ENCODE results near the gene STAT6. TPM values are rescaled to one million over a fixed set of nuclear protein-coding genes. Genes with fewer than 3 reads are reported as not detected.
A peak's percentile ranks its signal among the peaks of the same experiment; 100 is the strongest.

The STAT6 gene
- total and polyA plus RNA-seq, 2 experiments from 2014 or later = 78.9 to 80.0 TPM

DNA sequence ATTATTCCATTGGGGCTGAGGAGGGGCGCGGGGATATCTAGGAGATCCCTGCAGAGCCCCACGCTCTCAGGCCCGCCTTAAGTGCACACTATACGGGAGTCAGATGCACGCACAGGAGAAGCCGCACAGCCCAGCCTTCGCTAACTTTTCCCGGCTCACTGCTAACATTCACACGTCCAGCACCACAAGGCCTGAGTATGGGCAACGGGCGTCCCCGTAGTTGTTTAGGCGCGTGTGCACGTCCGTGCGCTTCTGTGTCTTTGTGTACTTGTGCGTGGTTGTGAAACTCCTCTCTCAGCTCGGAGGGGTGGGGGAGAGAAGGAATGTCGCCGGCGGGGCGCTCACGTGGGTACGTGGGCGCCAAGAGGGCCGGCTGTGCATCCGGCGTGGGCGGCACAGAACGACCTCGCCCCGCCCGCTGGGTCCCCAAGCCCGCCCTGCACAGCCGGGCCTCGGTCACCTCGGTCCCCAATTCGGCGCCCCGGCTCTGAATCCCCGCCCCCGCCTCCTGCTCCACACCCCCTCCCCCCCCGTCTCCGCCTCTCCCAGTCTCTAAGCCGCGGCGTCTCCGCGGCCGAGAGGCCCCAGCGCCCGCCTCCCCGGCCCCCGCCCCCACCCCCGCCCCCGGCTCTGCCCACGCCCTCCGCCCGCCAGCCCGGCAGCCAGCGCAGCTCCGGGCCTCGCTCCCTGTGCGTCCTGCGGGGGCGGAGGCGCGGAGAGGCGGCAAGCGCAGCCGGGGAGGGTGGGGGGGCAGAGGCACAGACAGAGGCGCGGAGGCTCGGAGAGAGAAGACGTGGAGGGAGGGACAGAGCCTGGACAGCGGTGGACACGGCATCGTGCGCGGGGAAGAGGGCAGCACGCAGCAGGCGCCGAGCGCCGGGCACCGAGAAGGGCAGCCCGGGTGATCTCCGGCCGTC lies 22.6 kb downstream of the STAT6 start, which contains the start of gene NAB2:
TSS of gene NAB2 (plus strand) at position 761 of the 917 bp plus-strand sequence. CDS start 158 bp downstream, outside the sequence.
- H3K9me2 ChIP-seq (replicated peaks; ENCODE audit: insufficient read depth) = no peaks in the 10 kb centered on the region
- no peak for TF ChIP-seq EZH2phosphoT487 (IDR thresholded peaks at IDR 0.05; ENCODE audit: low read depth, severe bottlenecking, unreplicated experiment)
- TF ChIP-seq, protein P1, sequence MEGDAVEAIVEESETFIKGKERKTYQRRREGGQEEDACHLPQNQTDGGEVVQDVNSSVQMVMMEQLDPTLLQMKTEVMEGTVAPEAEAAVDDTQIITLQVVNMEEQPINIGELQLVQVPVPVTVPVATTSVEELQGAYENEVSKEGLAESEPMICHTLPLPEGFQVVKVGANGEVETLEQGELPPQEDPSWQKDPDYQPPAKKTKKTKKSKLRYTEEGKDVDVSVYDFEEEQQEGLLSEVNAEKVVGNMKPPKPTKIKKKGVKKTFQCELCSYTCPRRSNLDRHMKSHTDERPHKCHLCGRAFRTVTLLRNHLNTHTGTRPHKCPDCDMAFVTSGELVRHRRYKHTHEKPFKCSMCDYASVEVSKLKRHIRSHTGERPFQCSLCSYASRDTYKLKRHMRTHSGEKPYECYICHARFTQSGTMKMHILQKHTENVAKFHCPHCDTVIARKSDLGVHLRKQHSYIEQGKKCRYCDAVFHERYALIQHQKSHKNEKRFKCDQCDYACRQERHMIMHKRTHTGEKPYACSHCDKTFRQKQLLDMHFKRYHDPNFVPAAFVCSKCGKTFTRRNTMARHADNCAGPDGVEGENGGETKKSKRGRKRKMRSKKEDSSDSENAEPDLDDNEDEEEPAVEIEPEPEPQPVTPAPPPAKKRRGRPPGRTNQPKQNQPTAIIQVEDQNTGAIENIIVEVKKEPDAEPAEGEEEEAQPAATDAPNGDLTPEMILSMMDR (IDR thresholded peaks at IDR 0.05; ENCODE audit: poor library complexity) = no peak
- TF ChIP-seq EZH2 (IDR thresholded peaks at IDR 0.05; ENCODE audit: borderline replicate concordance) = no peak
- H3K79me2 ChIP-seq = peaks cover 47% of the 10 kb centered on the region
- H2AFZ ChIP-seq = no peak within 1 kb of the TSS
- DNase-seq (ENCODE audit: low spot score) = peak; percentile 99
- peak within 1 kb of the TSS; percentile 100 for H3K27ac ChIP-seq
- peak within 1 kb of the TSS; percentile 90 for H3K4me3 ChIP-seq
- H3K27me3 ChIP-seq = no peaks in the 10 kb centered on the region
- H3K36me3 ChIP-seq (replicated peaks; ENCODE audit: insufficient read depth, low read depth) = peaks cover 3% of the 10 kb centered on the region
- no peaks in the 10 kb centered on the region for H3K9me3 ChIP-seq (ENCODE audit: low read depth)
- H3K4me2 ChIP-seq = peak within 1 kb of the TSS; percentile 89
- peaks cover 38% of the 10 kb centered on the region for H3K4me1 ChIP-seq (ENCODE audit: insufficient read depth)
- H4K20me1 ChIP-seq (ENCODE audit: insufficient read depth, poor library complexity, severe bottlenecking) = peaks cover 37% of the 10 kb centered on the region
- WGBS (ENCODE audit: low lambda C conversion rate, missing lambda C conversion rate) = 0% methylated on average over 19 of the region's 91 CpGs

DNA sequence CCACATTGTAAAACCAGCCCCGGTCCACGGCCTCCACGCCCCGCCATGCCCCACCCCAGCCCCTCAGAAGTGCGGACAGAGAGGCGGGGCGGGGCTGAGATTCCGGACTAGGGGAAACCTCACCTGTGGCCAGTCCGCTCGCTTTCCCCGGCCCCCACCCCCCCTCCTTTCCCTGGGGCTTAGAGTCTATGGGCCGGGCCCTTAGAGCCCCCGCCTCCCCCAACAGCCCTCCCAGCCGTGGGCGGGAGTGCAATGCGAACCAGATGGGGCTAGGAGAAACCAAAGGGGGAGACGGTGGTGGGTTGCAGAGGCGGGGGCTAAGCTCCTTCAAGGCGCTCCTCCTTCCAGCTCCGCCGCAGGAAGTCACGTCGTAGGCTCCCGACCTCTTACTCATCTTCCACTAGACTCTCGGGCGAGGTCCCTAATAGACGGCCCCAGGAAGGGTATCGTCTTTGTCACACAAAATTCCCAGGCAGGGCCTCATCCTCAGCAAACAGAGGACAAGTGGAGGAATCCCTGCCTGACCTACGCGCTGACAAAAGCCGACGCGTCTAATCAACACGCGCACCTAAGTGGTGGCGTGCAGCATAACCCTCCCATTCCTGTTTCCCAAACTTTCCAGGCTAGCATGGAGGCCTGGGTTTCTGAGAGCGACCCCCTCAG lies 23.3 kb downstream of the STAT6 start:
- Histone ChIP-seq H2AFZ (no peak overlapping the region), H3K9me2 (replicated peaks; ENCODE audit: insufficient read depth) (no peaks in the 10 kb centered on the region), H4K20me1 (ENCODE audit: insufficient read depth, poor library complexity, severe bottlenecking) (peaks cover 29% of the 10 kb centered on the region), H3K79me2 (peaks cover 39% of the 10 kb centered on the region), H3K4me3 (peak overlapping the region; percentile 20), H3K4me2 (peak overlapping the region; percentile 89), H3K27me3 (no peaks in the 10 kb centered on the region), H3K4me1 (ENCODE audit: insufficient read depth) (peaks cover 30% of the 10 kb centered on the region), H3K9me3 (ENCODE audit: low read depth) (no peaks in the 10 kb centered on the region), H3K36me3 (replicated peaks; ENCODE audit: insufficient read depth, low read depth) (peaks cover 3% of the 10 kb centered on the region), H3K27ac (peak overlapping the region; percentile 100)
- WGBS (ENCODE audit: low lambda C conversion rate, missing lambda C conversion rate) = under 1% methylated on average over 25 of the region's 37 CpGs
- TF ChIP-seq, protein P1 (IDR thresholded peaks at IDR 0.05; ENCODE audit: poor library complexity) = no peak
- no peak for TF ChIP-seq EZH2 (IDR thresholded peaks at IDR 0.05; ENCODE audit: borderline replicate concordance)
- TF ChIP-seq EZH2phosphoT487 (IDR thresholded peaks at IDR 0.05; ENCODE audit: low read depth, severe bottlenecking, unreplicated experiment) = no peak
- DNase-seq (ENCODE audit: low spot score) = peak; percentile 96

DNA sequence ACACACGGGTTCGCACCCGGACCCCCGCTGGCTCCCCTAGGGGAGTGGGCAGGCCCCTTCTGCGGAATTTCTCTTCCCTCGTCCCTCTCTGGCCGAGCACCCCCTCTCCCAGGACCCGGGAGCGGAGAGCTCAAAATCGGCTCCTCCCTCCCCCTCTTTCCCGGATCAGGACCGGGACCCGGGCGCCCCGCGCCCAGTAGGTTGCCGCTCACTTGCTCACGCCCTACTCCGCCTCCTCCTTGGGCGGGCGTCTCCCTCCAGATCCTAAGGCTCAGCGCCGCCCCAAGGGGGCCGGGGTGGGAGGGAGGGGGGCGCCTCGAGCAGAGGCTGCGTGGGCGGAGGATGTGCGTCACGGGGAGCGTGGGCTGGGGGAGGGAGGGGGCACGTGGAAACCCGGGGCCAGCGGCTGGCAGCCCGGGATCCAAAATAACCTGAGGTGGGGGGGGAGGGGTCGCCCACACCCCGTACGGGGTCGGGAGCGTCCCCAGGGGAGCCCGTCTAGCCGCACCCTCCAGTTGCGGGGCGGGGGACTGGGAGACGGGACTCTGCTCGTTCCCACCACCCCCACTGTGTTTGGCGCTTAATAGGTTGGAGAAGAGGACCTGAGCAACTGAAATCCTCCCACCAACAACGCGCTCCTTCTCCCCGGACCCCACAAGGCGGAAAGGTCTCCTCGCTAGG lies 24.0 kb downstream of the STAT6 start:
- WGBS (ENCODE audit: low lambda C conversion rate, missing lambda C conversion rate) = 3% methylated on average over 24 of the region's 52 CpGs
- Histone ChIP-seq H3K4me3 (peak overlapping the region; percentile 40), H3K27me3 (no peaks in the 10 kb centered on the region), H3K9me2 (replicated peaks; ENCODE audit: insufficient read depth) (no peaks in the 10 kb centered on the region), H3K4me2 (peak overlapping the region; percentile 89), H4K20me1 (ENCODE audit: insufficient read depth, poor library complexity, severe bottlenecking) (peaks cover 23% of the 10 kb centered on the region), H3K36me3 (replicated peaks; ENCODE audit: insufficient read depth, low read depth) (no peaks in the 10 kb centered on the region), H3K27ac (peak overlapping the region; percentile 100), H3K79me2 (peaks cover 32% of the 10 kb centered on the region), H2AFZ (peak overlapping the region; percentile 26), H3K4me1 (ENCODE audit: insufficient read depth) (peaks cover 27% of the 10 kb centered on the region), H3K9me3 (ENCODE audit: low read depth) (no peaks in the 10 kb centered on the region)
- TF ChIP-seq, protein P1 (IDR thresholded peaks at IDR 0.05; ENCODE audit: poor library complexity) = no peak
- TF ChIP-seq EZH2 (IDR thresholded peaks at IDR 0.05; ENCODE audit: borderline replicate concordance) (no peak), EZH2phosphoT487 (IDR thresholded peaks at IDR 0.05; ENCODE audit: low read depth, severe bottlenecking, unreplicated experiment) (no peak)
- DNase-seq (ENCODE audit: low spot score) = peak; percentile 95

All from hepatocyte (in vitro differentiated cells).